Nephron (organoid): ENCODE results near the gene CAMK2D.

Source experiments
- H3K27ac Mint-ChIP-seq, 3 experiments: 2 replicates each; pipeline ENCODE4 v1.8.0; 2020; ENCODE audit warnings: mixed read lengths in 3 of 3, mild to moderate bottlenecking in 2 of 3, moderate library complexity in 1 of 3
- H3K27me3 Mint-ChIP-seq: 2 replicates; pipeline ENCODE4 v1.8.0; 2021; ENCODE audit warnings: low read depth, mild to moderate bottlenecking, moderate library complexity, mixed read lengths
- H3K36me3 Mint-ChIP-seq: 2 replicates; pipeline ENCODE4 v1.8.0; 2020; ENCODE audit warnings: low read depth, mixed read lengths
- H3K4me1 Mint-ChIP-seq: 2 replicates; pipeline ENCODE4 v1.8.0; 2020; ENCODE audit warnings: mixed read lengths
- H3K4me3 Mint-ChIP-seq, 3 experiments: 2 replicates each; pipeline ENCODE4 v1.8.0; 2020; ENCODE audit warnings: mild to moderate bottlenecking in 3 of 3, mixed read lengths in 3 of 3, moderate library complexity in 2 of 3
- H3K9me3 Mint-ChIP-seq: 2 replicates; pipeline ENCODE4 v1.8.0; 2020; ENCODE audit warnings: mixed read lengths
- CTCF ChIP-seq, 3 experiments: fragments of 200-600 bp; sonication (generic); IDR thresholded peaks; one replicate each; pipeline ENCODE4 v1.5.0; 2021; ENCODE audit warnings: antibody characterized with exemption in 3 of 3; ENCODE audit not compliant: unreplicated experiment in 3 of 3

CAMK2D gene

GRCh38 chr4:113587640-113588275, 173.8 kb downstream of the CAMK2D start:
- Mint-ChIP-seq H3K36me3 (peaks cover 6% of the 10 kb centered on the region), H3K4me3 (no peak overlapping the region), H3K27me3 (no peaks in the 10 kb centered on the region), H3K4me1 (peaks cover 56% of the 10 kb centered on the region), H3K9me3 (no peaks in the 10 kb centered on the region), H3K27ac (peak overlapping the region in 1 of 3 experiments; percentile 58)
- TF ChIP-seq CTCF (IDR thresholded peaks at IDR 0.05; ENCODE audit: unreplicated experiment in 3 of 3) = no peak

DNA sequence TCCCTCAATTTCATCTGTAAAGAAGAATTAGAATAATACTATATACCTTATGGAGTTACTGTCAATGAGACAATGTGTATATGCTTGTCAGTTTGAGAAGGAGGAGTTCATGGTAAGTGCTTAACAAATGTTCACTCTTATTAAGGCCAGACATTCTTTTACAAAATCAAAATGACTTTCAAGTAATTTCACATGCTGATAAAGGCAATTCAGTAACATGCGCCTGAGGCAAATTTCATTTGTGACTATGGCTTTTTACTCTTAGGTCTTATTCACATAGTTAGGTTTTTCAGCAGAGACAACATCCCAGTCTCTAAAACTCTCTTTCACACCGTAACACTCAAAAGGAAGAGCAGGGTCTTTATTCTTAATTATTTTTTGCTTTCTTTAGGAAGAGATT, 174.4 kb downstream of the CAMK2D start:
- peak overlapping the region; percentile 32 to 58 (median 49) for H3K27ac Mint-ChIP-seq
- H3K27me3 Mint-ChIP-seq = no peaks in the 10 kb centered on the region
- peaks cover 59% of the 10 kb centered on the region for H3K4me1 Mint-ChIP-seq

DNA sequence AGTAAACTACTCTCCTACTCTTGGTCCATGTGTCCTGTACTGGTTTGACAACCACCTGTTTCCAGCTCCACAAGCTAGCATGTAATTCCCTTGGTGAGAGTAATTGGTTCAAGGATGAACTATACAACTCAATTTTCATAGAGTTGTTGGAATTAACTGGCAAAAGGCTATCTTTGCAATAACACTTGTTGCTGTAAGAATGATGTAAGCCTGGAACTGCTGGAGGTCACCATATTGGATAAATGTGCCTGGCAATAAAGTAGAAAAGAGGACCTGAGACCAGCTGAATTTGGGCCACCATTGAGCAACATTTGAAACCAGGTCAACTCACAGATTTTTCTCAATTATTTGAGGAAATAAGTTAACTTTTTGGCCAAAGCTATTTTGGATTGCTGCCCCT, 175.5 kb downstream of the CAMK2D start:
- no peak for TF ChIP-seq CTCF (IDR thresholded peaks at IDR 0.05; ENCODE audit: unreplicated experiment in 3 of 3)
- no peak overlapping the region for H3K27ac Mint-ChIP-seq
- H3K27me3 Mint-ChIP-seq = no peaks in the 10 kb centered on the region
- H3K36me3 Mint-ChIP-seq = peaks cover 6% of the 10 kb centered on the region
- H3K9me3 Mint-ChIP-seq = no peaks in the 10 kb centered on the region
- H3K4me3 Mint-ChIP-seq = no peak overlapping the region
- peaks cover 59% of the 10 kb centered on the region for H3K4me1 Mint-ChIP-seq

More for the DNA sequence above, 174.4 kb downstream of the CAMK2D start:
- H3K36me3 Mint-ChIP-seq = peaks cover 6% of the 10 kb centered on the region
- H3K4me3 Mint-ChIP-seq = no peak overlapping the region
- H3K9me3 Mint-ChIP-seq = no peaks in the 10 kb centered on the region
- TF ChIP-seq CTCF (IDR thresholded peaks at IDR 0.05; ENCODE audit: unreplicated experiment in 3 of 3) = no peak

DNA sequence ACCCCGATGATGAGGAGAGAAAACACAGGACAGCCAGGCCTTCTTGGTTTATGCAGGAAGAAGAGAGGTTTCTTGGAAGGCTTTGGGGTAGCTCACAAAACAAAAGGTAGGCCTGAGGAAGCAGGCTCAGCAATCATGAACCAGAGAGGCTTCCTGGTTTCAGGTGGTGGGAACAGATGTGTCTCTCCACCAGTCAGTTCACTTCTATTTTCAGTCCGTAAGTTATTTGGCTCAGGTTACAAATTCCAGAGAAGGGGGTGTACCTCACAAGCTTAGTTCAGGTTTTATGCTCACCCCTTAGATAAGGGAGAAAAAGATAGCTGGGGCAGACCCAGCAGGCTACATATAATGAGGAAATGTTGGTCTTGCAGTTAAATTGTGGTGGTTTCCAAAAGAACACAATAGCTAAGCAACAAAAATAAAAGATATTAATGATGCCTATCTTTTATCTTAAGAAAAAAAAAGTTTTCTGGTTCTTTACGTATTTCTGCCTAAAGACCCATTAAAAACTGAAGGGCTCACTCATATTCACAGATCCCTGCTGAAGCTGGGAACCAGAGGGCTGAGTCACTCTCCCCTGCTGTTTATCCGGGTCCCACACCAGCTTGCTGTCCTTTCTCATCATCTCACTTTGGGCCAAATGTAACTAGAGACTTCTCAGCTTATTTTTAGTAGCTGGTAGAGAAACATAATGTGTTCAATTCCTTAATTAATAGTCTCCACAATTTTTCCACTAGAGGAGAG, 177.0 kb downstream of the CAMK2D start:
- Mint-ChIP-seq H3K9me3 (no peaks in the 10 kb centered on the region), H3K27ac (peak overlapping the region in 2 of 3 experiments; percentile 0 to 39), H3K27me3 (no peaks in the 10 kb centered on the region), H3K36me3 (peaks cover 5% of the 10 kb centered on the region), H3K4me1 (peaks cover 60% of the 10 kb centered on the region), H3K4me3 (no peak overlapping the region)
- TF ChIP-seq CTCF (IDR thresholded peaks at IDR 0.05; ENCODE audit: unreplicated experiment in 3 of 3) = no peak

DNA sequence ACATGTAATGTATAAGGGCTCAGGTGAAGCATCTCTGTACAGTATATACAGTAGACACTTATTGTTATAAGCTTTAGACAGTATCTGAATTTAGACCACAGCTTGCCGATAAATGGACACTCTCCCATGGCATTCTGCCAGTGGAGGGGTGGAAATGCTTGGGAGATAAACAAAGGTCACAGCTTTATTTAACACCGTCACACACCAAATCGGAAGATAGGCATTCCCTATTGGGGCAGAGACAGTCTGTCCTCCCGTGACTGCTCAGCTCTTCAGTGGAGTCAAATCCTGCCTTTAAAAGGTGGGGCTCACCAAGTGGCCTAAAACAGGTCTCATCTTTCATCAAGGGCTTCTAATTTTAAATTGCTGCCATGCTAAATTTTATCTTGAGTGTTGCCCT, 178.8 kb downstream of the CAMK2D start:
- no peaks in the 10 kb centered on the region for H3K36me3 Mint-ChIP-seq
- no peak overlapping the region for H3K4me3 Mint-ChIP-seq
- H3K4me1 Mint-ChIP-seq = peaks cover 64% of the 10 kb centered on the region
- no peaks in the 10 kb centered on the region for H3K27me3 Mint-ChIP-seq
- H3K27ac Mint-ChIP-seq = peak overlapping the region in 1 of 3 experiments; percentile 3
- H3K9me3 Mint-ChIP-seq = no peaks in the 10 kb centered on the region
- TF ChIP-seq CTCF (IDR thresholded peaks at IDR 0.05; ENCODE audit: unreplicated experiment in 3 of 3) = no peak
